Measurements from ENCODE around the gene SLC30A1. TPM values are rescaled to one million over a fixed set of nuclear protein-coding genes. Genes with fewer than 3 reads are reported as not detected.

The SLC30A1 gene
- total RNA-seq, 5 donors from 2014 or later (not counting 1 experiment from before 2014, with no cell fraction given): 4.7 to 11.8 (median 9.4) TPM

- DNase-seq (no peak), ATAC-seq (replicated peaks in 1 of 4) (no peak)
- H3K36me3 ChIP-seq (ENCODE audit: control insufficient read depth in 2 of 2, extremely low read depth in 1 of 2, insufficient read depth in 1 of 2, low read length in 1 of 2): no peaks in the 10 kb centered on the region
- H3K27me3 ChIP-seq (replicated peaks in 1 of 2; ENCODE audit: control insufficient read depth in 2 of 2, extremely low read depth in 1 of 2, insufficient read depth in 2 of 2, low read length in 1 of 2): no peaks in the 10 kb centered on the region
- H3K27ac ChIP-seq (ENCODE audit: low read length): no peak overlapping the region
- no peaks in the 10 kb centered on the region for H3K9me3 ChIP-seq
- ChIA-PET CTCF (interaction anchor here in 1 of 2 donors (0.8 to 3.1 kb wide), 3 partner anchors 18 to 26 kb away, joined by 3 to 14 read pairs (median 3); partner anchors contain the start of gene SLC30A1), POLR2A (interaction anchor here (0.5 to 0.7 kb wide), 2 partner anchors 10 to 343 kb away, joined by 4 to 7 read pairs; no protein-coding TSS in a partner anchor)
- H3K4me3 ChIP-seq (ENCODE audit: control insufficient read depth in 1 of 2, extremely low read depth in 1 of 2, low read length in 1 of 2): no peak overlapping the region
- no peaks in the 10 kb centered on the region for H3K9me3 Mint-ChIP-seq
- peaks cover 20 to 27% (median 27%) of the 10 kb centered on the region in 3 donors for H3K4me1 Mint-ChIP-seq
- no peaks in the 10 kb centered on the region for H3K27me3 Mint-ChIP-seq
- no peak overlapping the region for H3K27ac Mint-ChIP-seq
- H3K4me1 ChIP-seq (ENCODE audit: control insufficient read depth in 1 of 2, extremely low read depth in 1 of 2, insufficient read depth in 2 of 2, low read length in 2 of 2): peaks cover 5 to 10% of the 10 kb centered on the region in 2 experiments
- no peaks in the 10 kb centered on the region for H3K36me3 Mint-ChIP-seq
- WGBS (ENCODE audit: insufficient coverage): 100% methylated on average over 1 of the region's 2 CpGs
- no peak overlapping the region for H3K4me3 Mint-ChIP-seq
Measured at GRCh38 chr1:211605034-211605433, 26.1 kb upstream of the SLC30A1 start.

DNA sequence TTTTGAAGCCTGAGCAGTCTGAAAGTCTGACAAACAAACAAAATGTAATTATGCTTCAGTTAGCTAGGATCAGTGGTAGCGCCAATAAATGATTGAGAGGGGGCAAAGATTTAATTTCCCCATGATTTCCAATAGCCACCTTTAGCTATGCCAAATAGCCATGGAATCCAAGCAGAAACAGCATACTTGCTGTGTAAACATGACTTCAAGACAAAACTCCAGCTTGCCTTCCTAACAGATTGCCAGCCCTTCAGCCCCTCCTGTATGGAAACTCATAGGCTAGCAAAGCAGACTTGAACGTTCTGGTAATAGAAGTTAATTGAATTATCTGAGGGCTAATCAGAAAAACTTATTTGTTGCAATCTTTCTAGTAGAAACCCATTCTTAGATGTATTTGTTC lies 25.6 kb upstream of the SLC30A1 start:
- H3K27me3 Mint-ChIP-seq: no peaks in the 10 kb centered on the region
- DNase-seq (no peak), ATAC-seq (replicated peaks in 1 of 4) (no peak)
- no CpG with 5 or more reads among the region's 2 CpGs for WGBS (ENCODE audit: insufficient coverage)
- POLR2A ChIA-PET: no interaction called here
- no peak overlapping the region for H3K4me3 Mint-ChIP-seq
- H3K4me1 Mint-ChIP-seq: peaks cover 20 to 27% (median 27%) of the 10 kb centered on the region in 3 donors
- H3K36me3 Mint-ChIP-seq: no peaks in the 10 kb centered on the region
- Histone ChIP-seq H3K27ac (ENCODE audit: low read length) (no peak overlapping the region), H3K4me3 (ENCODE audit: control insufficient read depth in 1 of 2, extremely low read depth in 1 of 2, low read length in 1 of 2) (no peak overlapping the region), H3K36me3 (ENCODE audit: control insufficient read depth in 2 of 2, extremely low read depth in 1 of 2, insufficient read depth in 1 of 2, low read length in 1 of 2) (no peaks in the 10 kb centered on the region), H3K27me3 (replicated peaks in 1 of 2; ENCODE audit: control insufficient read depth in 2 of 2, extremely low read depth in 1 of 2, insufficient read depth in 2 of 2, low read length in 1 of 2) (no peaks in the 10 kb centered on the region), H3K4me1 (ENCODE audit: control insufficient read depth in 1 of 2, extremely low read depth in 1 of 2, insufficient read depth in 2 of 2, low read length in 2 of 2) (peaks cover 5 to 10% of the 10 kb centered on the region in 2 experiments), H3K9me3 (no peaks in the 10 kb centered on the region)
- CTCF ChIA-PET: interaction anchor here in 1 of 2 donors (3.1 kb wide), 1 partner anchor 25 kb away, joined by 14 read pairs; the partner anchor contains the start of gene SLC30A1
- no peak overlapping the region for H3K27ac Mint-ChIP-seq
- H3K9me3 Mint-ChIP-seq: no peaks in the 10 kb centered on the region

DNA sequence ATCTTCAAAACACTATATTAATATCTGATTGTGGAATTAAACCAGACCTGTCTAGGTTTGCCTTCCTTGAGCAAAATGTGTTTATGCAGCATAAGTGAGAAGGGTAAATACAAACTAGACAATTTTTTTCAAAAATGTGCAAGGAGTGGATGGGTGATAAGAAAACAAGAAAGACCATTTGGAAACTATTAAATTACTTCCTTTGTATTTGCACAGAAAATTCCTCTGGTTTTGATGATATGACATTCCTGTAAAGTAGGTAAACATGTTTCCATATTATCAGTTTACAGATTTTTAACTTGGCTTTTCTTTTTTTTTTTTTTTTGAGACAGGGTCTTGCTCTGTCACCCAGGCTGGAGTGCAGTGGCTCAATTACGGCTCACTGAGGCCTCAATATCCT lies 24.8 kb upstream of the SLC30A1 start:
- Mint-ChIP-seq H3K27ac (no peak overlapping the region), H3K36me3 (no peaks in the 10 kb centered on the region), H3K4me1 (peaks cover 20 to 27% (median 27%) of the 10 kb centered on the region in 3 donors), H3K4me3 (no peak overlapping the region), H3K27me3 (peaks cover 0 to 4% of the 10 kb centered on the region in 2 donors), H3K9me3 (no peaks in the 10 kb centered on the region)
- ChIA-PET POLR2A (no interaction called here), CTCF (no interaction called here)
- Histone ChIP-seq H3K36me3 (ENCODE audit: control insufficient read depth in 2 of 2, extremely low read depth in 1 of 2, insufficient read depth in 1 of 2, low read length in 1 of 2) (no peaks in the 10 kb centered on the region), H3K4me3 (ENCODE audit: control insufficient read depth in 1 of 2, extremely low read depth in 1 of 2, low read length in 1 of 2) (no peak overlapping the region), H3K4me1 (ENCODE audit: control insufficient read depth in 1 of 2, extremely low read depth in 1 of 2, insufficient read depth in 2 of 2, low read length in 2 of 2) (peaks cover 5 to 10% of the 10 kb centered on the region in 2 experiments), H3K27ac (ENCODE audit: low read length) (no peak overlapping the region), H3K9me3 (no peaks in the 10 kb centered on the region), H3K27me3 (replicated peaks in 1 of 2; ENCODE audit: control insufficient read depth in 2 of 2, extremely low read depth in 1 of 2, insufficient read depth in 2 of 2, low read length in 1 of 2) (no peaks in the 10 kb centered on the region)
- no peak for DNase-seq
- WGBS (ENCODE audit: insufficient coverage): 100% methylated on average over 1 of the region's 1 CpG
- ATAC-seq (replicated peaks in 1 of 4): no peak

- no peak overlapping the region for H3K27ac ChIP-seq (ENCODE audit: low read length)
- no peaks in the 10 kb centered on the region for H3K27me3 ChIP-seq (replicated peaks in 1 of 2; ENCODE audit: control insufficient read depth in 2 of 2, extremely low read depth in 1 of 2, insufficient read depth in 2 of 2, low read length in 1 of 2)
- ChIA-PET CTCF (no interaction called here), POLR2A (no interaction called here)
- Mint-ChIP-seq H3K9me3 (no peaks in the 10 kb centered on the region), H3K27me3 (peaks cover 0 to 4% of the 10 kb centered on the region in 2 donors), H3K4me3 (no peak overlapping the region), H3K4me1 (peaks cover 20 to 27% (median 27%) of the 10 kb centered on the region in 3 donors), H3K36me3 (no peaks in the 10 kb centered on the region), H3K27ac (no peak overlapping the region)
- H3K36me3 ChIP-seq (ENCODE audit: control insufficient read depth in 2 of 2, extremely low read depth in 1 of 2, insufficient read depth in 1 of 2, low read length in 1 of 2): no peaks in the 10 kb centered on the region
- H3K4me3 ChIP-seq (ENCODE audit: control insufficient read depth in 1 of 2, extremely low read depth in 1 of 2, low read length in 1 of 2): no peak overlapping the region
- H3K4me1 ChIP-seq (ENCODE audit: control insufficient read depth in 1 of 2, extremely low read depth in 1 of 2, insufficient read depth in 2 of 2, low read length in 2 of 2): peaks cover 5 to 10% of the 10 kb centered on the region in 2 experiments
- WGBS (ENCODE audit: insufficient coverage): no CpG with 5 or more reads among the region's 3 CpGs
- ATAC-seq (replicated peaks in 1 of 4): no peak
- no peak for DNase-seq
- no peaks in the 10 kb centered on the region for H3K9me3 ChIP-seq
Measured at GRCh38 chr1:211603191-211603701, 24.3 kb upstream of the SLC30A1 start.

DNA sequence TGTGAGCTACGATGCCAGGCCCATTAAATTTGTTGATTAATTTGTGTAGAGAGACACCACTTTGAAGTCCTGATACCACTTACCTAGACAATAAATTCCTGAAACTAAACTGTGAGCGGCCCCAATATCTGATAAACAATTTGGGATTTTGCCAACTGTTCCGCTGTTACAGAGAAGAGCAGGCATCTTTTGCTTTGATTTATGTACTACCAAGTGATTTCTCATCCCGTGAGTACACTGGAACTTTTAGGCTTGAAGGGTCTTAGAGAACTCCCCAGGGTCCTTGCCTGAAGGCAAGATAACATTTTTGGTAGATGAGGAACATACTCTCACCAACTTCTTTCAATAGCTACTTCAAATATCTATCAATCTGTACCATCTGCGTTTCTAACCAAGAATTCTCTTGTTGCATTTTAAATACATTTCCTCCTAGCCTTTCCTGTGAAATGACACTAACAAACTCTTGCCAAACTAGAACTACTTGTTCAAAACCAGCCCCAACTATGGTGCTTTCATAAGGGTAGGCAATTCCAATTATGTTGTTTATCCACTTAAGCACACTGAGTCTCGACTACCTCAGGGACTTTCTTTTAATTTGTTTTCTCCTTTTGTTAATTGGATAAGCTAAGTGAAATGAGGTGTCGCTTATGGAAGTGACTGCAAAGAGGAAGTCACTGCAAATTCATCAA lies 23.2 kb upstream of the SLC30A1 start:
- ATAC-seq (replicated peaks in 1 of 4) (no peak), DNase-seq (no peak)
- CTCF ChIA-PET: interaction anchor here in 1 of 2 donors (1.2 kb wide), 1 partner anchor 138 kb away, joined by 4 read pairs; no protein-coding TSS in a partner anchor
- H3K9me3 Mint-ChIP-seq: no peaks in the 10 kb centered on the region
- H3K4me3 ChIP-seq (ENCODE audit: control insufficient read depth in 1 of 2, extremely low read depth in 1 of 2, low read length in 1 of 2): no peak overlapping the region
- POLR2A ChIA-PET: no interaction called here
- no peaks in the 10 kb centered on the region for H3K36me3 Mint-ChIP-seq
- H3K4me3 Mint-ChIP-seq: no peak overlapping the region
- 57% methylated on average over 2 of the region's 7 CpGs for WGBS (ENCODE audit: insufficient coverage)
- H3K27me3 ChIP-seq (replicated peaks in 1 of 2; ENCODE audit: control insufficient read depth in 2 of 2, extremely low read depth in 1 of 2, insufficient read depth in 2 of 2, low read length in 1 of 2): no peaks in the 10 kb centered on the region
- H3K27ac ChIP-seq (ENCODE audit: low read length): no peak overlapping the region
- H3K4me1 Mint-ChIP-seq: peaks cover 14 to 26% (median 24%) of the 10 kb centered on the region in 3 donors
- H3K4me1 ChIP-seq (ENCODE audit: control insufficient read depth in 1 of 2, extremely low read depth in 1 of 2, insufficient read depth in 2 of 2, low read length in 2 of 2): peaks cover 3 to 8% of the 10 kb centered on the region in 2 experiments
- H3K36me3 ChIP-seq (ENCODE audit: control insufficient read depth in 2 of 2, extremely low read depth in 1 of 2, insufficient read depth in 1 of 2, low read length in 1 of 2): no peaks in the 10 kb centered on the region
- peaks cover 0 to 4% of the 10 kb centered on the region in 2 donors for H3K27me3 Mint-ChIP-seq
- no peaks in the 10 kb centered on the region for H3K9me3 ChIP-seq
- no peak overlapping the region for H3K27ac Mint-ChIP-seq

DNA sequence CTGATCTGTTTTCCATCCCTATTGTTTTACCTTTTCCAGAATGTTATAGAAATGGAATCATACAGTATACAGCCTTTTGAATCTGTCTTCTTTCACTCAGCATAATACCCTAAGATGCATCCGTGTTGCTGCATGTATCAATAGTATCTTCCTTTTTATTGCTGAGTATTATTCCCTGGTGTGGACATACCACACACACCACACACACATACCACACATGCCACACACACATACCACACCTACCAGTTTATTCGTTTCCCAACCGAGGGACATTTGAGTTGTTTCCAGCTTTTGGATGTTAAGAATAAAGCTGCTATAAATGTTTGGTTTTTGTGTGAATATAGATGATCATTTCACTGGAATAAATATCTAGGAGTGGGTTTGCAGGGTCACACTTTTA lies 22.2 kb upstream of the SLC30A1 start:
- Mint-ChIP-seq H3K9me3 (no peaks in the 10 kb centered on the region), H3K4me1 (peaks cover 6 to 16% (median 15%) of the 10 kb centered on the region in 3 donors), H3K4me3 (no peak overlapping the region), H3K27ac (no peak overlapping the region), H3K27me3 (peaks cover 0 to 4% of the 10 kb centered on the region in 2 donors), H3K36me3 (no peaks in the 10 kb centered on the region)
- ATAC-seq (replicated peaks in 1 of 4) (no peak), DNase-seq (no peak)
- no peak overlapping the region for H3K27ac ChIP-seq (ENCODE audit: low read length)
- no peaks in the 10 kb centered on the region for H3K9me3 ChIP-seq
- H3K4me3 ChIP-seq (ENCODE audit: control insufficient read depth in 1 of 2, extremely low read depth in 1 of 2, low read length in 1 of 2): no peak overlapping the region
- H3K27me3 ChIP-seq (replicated peaks in 1 of 2; ENCODE audit: control insufficient read depth in 2 of 2, extremely low read depth in 1 of 2, insufficient read depth in 2 of 2, low read length in 1 of 2): no peaks in the 10 kb centered on the region
- POLR2A ChIA-PET: no interaction called here
- CTCF ChIA-PET: no interaction called here
- no CpG with 5 or more reads among the region's 3 CpGs for WGBS (ENCODE audit: insufficient coverage)
- H3K36me3 ChIP-seq (ENCODE audit: control insufficient read depth in 2 of 2, extremely low read depth in 1 of 2, insufficient read depth in 1 of 2, low read length in 1 of 2): no peaks in the 10 kb centered on the region
- peaks cover 0 to 3% of the 10 kb centered on the region in 2 experiments for H3K4me1 ChIP-seq (ENCODE audit: control insufficient read depth in 1 of 2, extremely low read depth in 1 of 2, insufficient read depth in 2 of 2, low read length in 2 of 2)
